Spleen (tissue), 11 donors: Measurements from ENCODE around the gene SYT14. TPM values are rescaled to one million over a fixed set of nuclear protein-coding genes. Genes with fewer than 3 reads are reported as not detected.
"Not testable (repeated sequence)": the region's sequence is repeated elsewhere in the genome, so short reads cannot be mapped to it uniquely, and the experiment has no call there.

ENCODE experiments used
- DNase-seq: peaks from one replicate; pipeline ENCODE4 v3.0.0-alpha.2; 2020
- H3K27ac ChIP-seq, 8 donors: fragments of 200-600 bp; sonication (generic) in 7 of 8; 1 replicate in 4 of 8; 2 replicates in 4 of 8; pipeline versions ENCODE4 v1.5.0 to v1.8.0; 2016 to 2021; ENCODE audit warnings: inconsistent platforms in 4 of 8, mild to moderate bottlenecking in 4 of 8, moderate library complexity in 1 of 8
- H3K27me3 ChIP-seq, 7 donors: fragments of 200-600 bp; sonication (generic) in 6 of 7; replicated peaks in 1 of 7; 1 replicate in 4 of 7; 2 replicates in 3 of 7; pipeline versions ENCODE4 v1.5.0 to v1.8.0; 2016 to 2021; ENCODE audit warnings: inconsistent platforms in 3 of 7, mild to moderate bottlenecking in 1 of 7
- H3K36me3 ChIP-seq, 6 donors: fragments of 200-600 bp; sonication (generic) in 5 of 6; 1 replicate in 4 of 6; 2 replicates in 2 of 6; pipeline versions ENCODE4 v1.5.0 to v1.8.0; 2016 to 2021; ENCODE audit warnings: inconsistent platforms in 2 of 6
- H3K4me1 ChIP-seq, 6 donors: fragments of 200-600 bp; sonication (generic) in 5 of 6; 1 replicate in 3 of 6; 2 replicates in 3 of 6; pipeline versions ENCODE4 v1.5.0 to v1.8.0; 2016 to 2021; ENCODE audit warnings: inconsistent platforms in 3 of 6
- H3K4me3 ChIP-seq, 8 donors: fragments of 200-600 bp; sonication (generic) in 7 of 8; 1 replicate in 4 of 8; 2 replicates in 4 of 8; pipeline versions ENCODE4 v1.5.0 to v1.8.0; 2016 to 2021; ENCODE audit warnings: inconsistent platforms in 4 of 8, mild to moderate bottlenecking in 4 of 8, moderate library complexity in 2 of 8
- H3K9me3 ChIP-seq, 8 donors: fragments of 200-600 bp; sonication (generic) in 7 of 8; 1 replicate in 4 of 8; 2 replicates in 4 of 8; pipeline versions ENCODE4 v1.5.0 to v1.8.0; 2016 to 2021; ENCODE audit warnings: inconsistent platforms in 4 of 8
- POLR2A ChIP-seq, 3 donors: fragments of 450-650 bp; IDR thresholded peaks; one replicate each; pipeline ENCODE4 v1.5.1; 2017; ENCODE audit warnings: antibody characterized with exemption in 3 of 3, mild to moderate bottlenecking in 1 of 3
- POLR2AphosphoS5 ChIP-seq, 3 donors: sonication (generic); formaldehyde crosslinking; IDR thresholded peaks; one replicate each; pipeline ENCODE4 v1.5.1; 2017; ENCODE audit warnings: antibody characterized with exemption in 3 of 3
- WGBS, 5 donors: extraction: QIAGEN DNeasy Blood & Tissue Kit in 3 of 5; methylation state at CpG; one replicate each; pipeline versions ENCODE4 v1.1.5 to v1.1.7; 2013 to 2018; 5-methylcytosine and 5-hydroxymethylcytosine counted together
- intact Hi-C: fragments of 100-400 bp; cut with DNase I; formaldehyde crosslinking; loops from one replicate; pipeline ENCODE4 v1.15.0; 2023; ENCODE audit warnings: low total_unique reads
- polyA plus RNA-seq, 3 donors: library from polyadenylated mRNA; stranded (reverse); fragments of 200-250 nt; gene quantifications; one replicate each; pipeline ENCODE4 v1.2.1, GENCODE V29; 2013
- total RNA-seq, 7 donors: library from RNA; depleted of rRNA in 3 of 7; stranded (reverse); fragments of >200 nt in 3 of 7; fragmentation: NEBNext Ultra II Directional in 4 of 7; extraction: Animal tissue kit (Norgen Biotek cat#: 25700) in 4 of 7; gene quantifications; one replicate each; pipeline versions ENCODE4 v1.1.0 to v1.2.1, GENCODE V29; 2016 to 2021
- TF ChIP-seq, protein P1 (sequence below), 11 experiments: fragments of 200-600 bp in 7 of 11; fragments of 450-650 bp in 4 of 11; sonication (generic) in 4 of 11; IDR thresholded peaks in 8 of 11; conservative IDR thresholded peaks in 3 of 11; 1 replicate in 7 of 11; 2 replicates in 4 of 11; pipeline versions ENCODE4 v1.4.0 to v1.8.0; 2016 to 2021; ENCODE audit warnings: antibody characterized with exemption in 11 of 11, inconsistent platforms in 4 of 11, mild to moderate bottlenecking in 1 of 11
- donor health status: healthy with polysubstance abuse.
- donor health status: DM: no; HTN: no; CAD: no; lungs with moderate emphysema.
- donor health status: DM: no; HTN: no; CAD: no.
- donor health status: Bipolar disorder and iron deficiency.
- donor health status: healthy.
- donor health status: DM: no; HTN: no; CAD: no.
- donor health status: DM: yes; HTN: yes; CAD: no.

Gene SYT14
- total and polyA plus RNA-seq, 10 donors: under 0.01 TPM; not detected in 9

- TF ChIP-seq, protein P1, sequence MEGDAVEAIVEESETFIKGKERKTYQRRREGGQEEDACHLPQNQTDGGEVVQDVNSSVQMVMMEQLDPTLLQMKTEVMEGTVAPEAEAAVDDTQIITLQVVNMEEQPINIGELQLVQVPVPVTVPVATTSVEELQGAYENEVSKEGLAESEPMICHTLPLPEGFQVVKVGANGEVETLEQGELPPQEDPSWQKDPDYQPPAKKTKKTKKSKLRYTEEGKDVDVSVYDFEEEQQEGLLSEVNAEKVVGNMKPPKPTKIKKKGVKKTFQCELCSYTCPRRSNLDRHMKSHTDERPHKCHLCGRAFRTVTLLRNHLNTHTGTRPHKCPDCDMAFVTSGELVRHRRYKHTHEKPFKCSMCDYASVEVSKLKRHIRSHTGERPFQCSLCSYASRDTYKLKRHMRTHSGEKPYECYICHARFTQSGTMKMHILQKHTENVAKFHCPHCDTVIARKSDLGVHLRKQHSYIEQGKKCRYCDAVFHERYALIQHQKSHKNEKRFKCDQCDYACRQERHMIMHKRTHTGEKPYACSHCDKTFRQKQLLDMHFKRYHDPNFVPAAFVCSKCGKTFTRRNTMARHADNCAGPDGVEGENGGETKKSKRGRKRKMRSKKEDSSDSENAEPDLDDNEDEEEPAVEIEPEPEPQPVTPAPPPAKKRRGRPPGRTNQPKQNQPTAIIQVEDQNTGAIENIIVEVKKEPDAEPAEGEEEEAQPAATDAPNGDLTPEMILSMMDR (IDR thresholded peaks at IDR 0.05 in 8 of 11, conservative IDR thresholded peaks at IDR 0.05 in 3 of 11): no peak
- peaks cover 0 to 38% (median 4%) of the 10 kb centered on the region in 7 donors for H3K27me3 ChIP-seq
- H3K9me3 ChIP-seq: no peaks in the 10 kb centered on the region
- WGBS, 5 donors: 85 to 91% (median 89%) methylated on average over 8 of the region's 8 CpGs
- H3K36me3 ChIP-seq: no peaks in the 10 kb centered on the region
- no peak for DNase-seq
- H3K4me3 ChIP-seq: no peak overlapping the region
- no peak overlapping the region for H3K27ac ChIP-seq
- no peaks in the 10 kb centered on the region for H3K4me1 ChIP-seq
- intact Hi-C loops: no loop called here
Observed at GRCh38 chr1:210174133-210174532, 236.1 kb downstream of the SYT14 start.

GRCh38 chr1:210185063-210185462 is 247.0 kb downstream of the SYT14 start:
- intact Hi-C loops: no loop called here
- Histone ChIP-seq H3K27me3 (peaks cover 0 to 4% (median 0%) of the 10 kb centered on the region in 7 donors), H3K9me3 (no peaks in the 10 kb centered on the region), H3K4me3 (no peak overlapping the region), H3K36me3 (no peaks in the 10 kb centered on the region), H3K4me1 (no peaks in the 10 kb centered on the region), H3K27ac (no peak overlapping the region)
- WGBS, 5 donors: 58 to 70% (median 59%) methylated on average over 2 of the region's 2 CpGs
- TF ChIP-seq POLR2AphosphoS5 (IDR thresholded peaks at IDR 0.05): no peak
- no peak for TF ChIP-seq POLR2A (IDR thresholded peaks at IDR 0.05)
- TF ChIP-seq, protein P1 (IDR thresholded peaks at IDR 0.05 in 8 of 11, conservative IDR thresholded peaks at IDR 0.05 in 3 of 11): no peak
- DNase-seq: no peak

GRCh38 chr1:210187849-210188606 is 250.0 kb downstream of the SYT14 start:
- H3K27me3 ChIP-seq, H3K36me3 ChIP-seq, DNase-seq, H3K4me1 ChIP-seq, intact Hi-C loops, H3K27ac ChIP-seq, H3K4me3 ChIP-seq: not testable (repeated sequence)
- 89 to 96% (median 92%) methylated on average over 18 of the region's 18 CpGs for WGBS, 5 donors
- H3K9me3 ChIP-seq: peaks cover 0 to 14% (median 1%) of the 10 kb centered on the region in 8 donors

GRCh38 chr1:210189426-210189825 is 251.4 kb downstream of the SYT14 start:
- intact Hi-C loops: no loop called here
- H3K36me3 ChIP-seq: no peaks in the 10 kb centered on the region
- H3K27me3 ChIP-seq: no peaks in the 10 kb centered on the region
- H3K4me1 ChIP-seq: no peaks in the 10 kb centered on the region
- 83 to 95% (median 87%) methylated on average over 7 of the region's 7 CpGs for WGBS, 5 donors
- no peak overlapping the region for H3K4me3 ChIP-seq
- peaks cover 0 to 27% (median 2%) of the 10 kb centered on the region in 8 donors for H3K9me3 ChIP-seq
- TF ChIP-seq, protein P1 (IDR thresholded peaks at IDR 0.05 in 8 of 11, conservative IDR thresholded peaks at IDR 0.05 in 3 of 11): no peak
- TF ChIP-seq POLR2AphosphoS5 (IDR thresholded peaks at IDR 0.05) (no peak), POLR2A (IDR thresholded peaks at IDR 0.05) (no peak)
- no peak overlapping the region for H3K27ac ChIP-seq
- DNase-seq: no peak
